H9 (cell line): ENCODE data around the gene MORN3. TPM values are rescaled to one million over a fixed set of nuclear protein-coding genes. Genes with fewer than 3 reads are reported as not detected.
A peak's percentile ranks its signal among the peaks of the same experiment; 100 is the strongest.

Source experiments
- DNase-seq: peaks from one replicate; pipeline ENCODE4 v3.0.0-alpha.2; 2017
- H2AFZ ChIP-seq: one replicate; pipeline ENCODE4 v1.6.1; 2013; ENCODE audit warnings: mild to moderate bottlenecking, low read length, control low read depth, moderate library complexity
- H2AK5ac ChIP-seq: 2 replicates; pipeline ENCODE4 v1.6.1; 2013; ENCODE audit warnings: low read length, control low read depth, mixed read lengths; ENCODE audit not compliant: insufficient read length
- H2BK120ac ChIP-seq: one replicate; pipeline ENCODE4 v1.6.1; 2013; ENCODE audit warnings: low read depth, mild to moderate bottlenecking, low read length, control low read depth, inconsistent platforms; ENCODE audit not compliant: poor library complexity, severe bottlenecking
- H2BK12ac ChIP-seq: 2 replicates; pipeline ENCODE4 v1.6.1; 2013; ENCODE audit warnings: low read length, control low read depth, mixed read lengths, low read depth; ENCODE audit not compliant: insufficient read length
- H2BK15ac ChIP-seq: 2 replicates; pipeline ENCODE4 v1.6.1; 2013; ENCODE audit warnings: low read depth, low read length, control low read depth
- H2BK20ac ChIP-seq: one replicate; pipeline ENCODE4 v1.6.1; 2013; ENCODE audit warnings: low read depth, mild to moderate bottlenecking, low read length, control low read depth, inconsistent platforms; ENCODE audit not compliant: poor library complexity, severe bottlenecking
- H2BK5ac ChIP-seq: 2 replicates; pipeline ENCODE4 v1.6.1; 2013; ENCODE audit warnings: low read length, control low read depth, mixed read lengths; ENCODE audit not compliant: insufficient read length
- H3K14ac ChIP-seq: 2 replicates; pipeline ENCODE4 v1.6.1; 2013; ENCODE audit warnings: low read length, control low read depth; ENCODE audit not compliant: insufficient read depth
- H3K18ac ChIP-seq: 2 replicates; pipeline ENCODE4 v1.6.1; 2013; ENCODE audit warnings: low read depth, mild to moderate bottlenecking, mixed read lengths, low read length, control low read depth; ENCODE audit not compliant: insufficient read length
- H3K23ac ChIP-seq: 2 replicates; pipeline ENCODE4 v1.6.1; 2013; ENCODE audit warnings: low read length, control low read depth, mixed read lengths, low read depth; ENCODE audit not compliant: insufficient read length
- H3K23me2 ChIP-seq: 2 replicates; pipeline ENCODE4 v1.6.1; 2013; ENCODE audit warnings: low read depth, mild to moderate bottlenecking, mixed read lengths, low read length, control low read depth; ENCODE audit not compliant: insufficient read length, poor library complexity, severe bottlenecking
- H3K27ac ChIP-seq: 2 replicates; pipeline ENCODE4 v1.5.1; 2013; ENCODE audit warnings: low read length, control low read depth, mixed read lengths, low read depth; ENCODE audit not compliant: insufficient read length
- H3K27me3 ChIP-seq: 2 replicates; pipeline ENCODE4 v1.6.1; 2013; ENCODE audit warnings: low read length, control low read depth, inconsistent platforms; ENCODE audit not compliant: insufficient read depth
- H3K4ac ChIP-seq: 2 replicates; pipeline ENCODE4 v1.6.1; 2013; ENCODE audit warnings: low read depth, mild to moderate bottlenecking, control low read depth, inconsistent platforms, low read length, moderate library complexity
- H3K4me1 ChIP-seq: 2 replicates; pipeline ENCODE4 v1.6.1; 2013; ENCODE audit warnings: low read length, control low read depth, inconsistent platforms; ENCODE audit not compliant: insufficient read depth
- H3K4me2 ChIP-seq: 2 replicates; pipeline ENCODE4 v1.6.1; 2013; ENCODE audit warnings: low read length, control low read depth, mixed read lengths; ENCODE audit not compliant: insufficient read length, insufficient read depth
- H3K56ac ChIP-seq: 2 replicates; pipeline ENCODE4 v1.6.1; 2013; ENCODE audit warnings: low read depth, mild to moderate bottlenecking, mixed read lengths, low read length, control low read depth; ENCODE audit not compliant: insufficient read length
- H3K79me1 ChIP-seq: 2 replicates; pipeline ENCODE4 v1.6.1; 2013; ENCODE audit warnings: low read depth, mild to moderate bottlenecking, moderate library complexity, low read length, control low read depth, inconsistent platforms; ENCODE audit not compliant: insufficient read depth, poor library complexity, severe bottlenecking
- H3K79me2 ChIP-seq: 2 replicates; pipeline ENCODE4 v1.6.1; 2013; ENCODE audit warnings: low read length, control low read depth, inconsistent platforms; ENCODE audit not compliant: insufficient read depth
- H3K9ac ChIP-seq: 2 replicates; pipeline ENCODE4 v1.6.1; 2013; ENCODE audit warnings: low read length, control low read depth, mixed read lengths; ENCODE audit not compliant: insufficient read length; ENCODE audit errors: extremely low read depth
- H3K9me3 ChIP-seq: one replicate; pipeline ENCODE4 v1.6.1; 2013; ENCODE audit warnings: low read depth, low read length, inconsistent platforms; ENCODE audit not compliant: control insufficient read depth
- H3T11ph ChIP-seq: one replicate; pipeline ENCODE4 v1.6.1; 2013; ENCODE audit warnings: mild to moderate bottlenecking, low read length, control low read depth, inconsistent platforms
- H4K20me1 ChIP-seq: one replicate; pipeline ENCODE4 v1.6.1; 2013; ENCODE audit not compliant: control insufficient read depth, insufficient read length, insufficient read depth
- H4K5ac ChIP-seq: 2 replicates; pipeline ENCODE4 v1.6.1; 2013; ENCODE audit warnings: low read depth, mild to moderate bottlenecking, mixed read lengths, low read length, control low read depth; ENCODE audit not compliant: insufficient read length
- H4K8ac ChIP-seq: replicated peaks from 2 replicates; pipeline ENCODE4 v1.6.1; 2013; ENCODE audit warnings: low read length, control low read depth, mixed read lengths, low read depth; ENCODE audit not compliant: insufficient read length
- H4K91ac ChIP-seq: 2 replicates; pipeline ENCODE4 v1.6.1; 2013; ENCODE audit warnings: low read depth, mild to moderate bottlenecking, moderate library complexity, mixed read lengths, low read length, control low read depth; ENCODE audit not compliant: insufficient read length
- H3K27ac Mint-ChIP-seq, 3 experiments: 2 replicates in 2 of 3; 3 replicates in 1 of 3; pipeline ENCODE4 v1.8.0; 2020 to 2021; ENCODE audit warnings: mixed read lengths in 3 of 3, mild to moderate bottlenecking in 1 of 3, moderate library complexity in 1 of 3
- H3K27me3 Mint-ChIP-seq: 2 replicates; pipeline ENCODE4 v1.8.0; 2021; ENCODE audit warnings: low read depth, mild to moderate bottlenecking, moderate library complexity, mixed read lengths
- H3K36me3 Mint-ChIP-seq, 3 experiments: 2 replicates in 2 of 3; 3 replicates in 1 of 3; pipeline ENCODE4 v1.8.0; 2020 to 2021; ENCODE audit warnings: low read depth in 3 of 3, mixed read lengths in 3 of 3; ENCODE audit not compliant: insufficient read depth in 1 of 3
- H3K4me1 Mint-ChIP-seq, 2 experiments: 2 replicates each; pipeline ENCODE4 v1.8.0; 2020; ENCODE audit warnings: mixed read lengths in 2 of 2
- H3K4me3 Mint-ChIP-seq, 2 experiments: 2 replicates in 1 of 2; 3 replicates in 1 of 2; pipeline ENCODE4 v1.8.0; 2020 to 2021; ENCODE audit warnings: mild to moderate bottlenecking in 2 of 2, mixed read lengths in 2 of 2, moderate library complexity in 1 of 2
- H3K9me3 Mint-ChIP-seq, 2 experiments: 2 replicates in 1 of 2; 3 replicates in 1 of 2; pipeline ENCODE4 v1.8.0; 2020; ENCODE audit warnings: mild to moderate bottlenecking in 2 of 2, mixed read lengths in 2 of 2, moderate library complexity in 1 of 2
- WGBS: extraction: QIAGEN DNeasy Blood & Tissue Kit; methylation state at CpG from one replicate; pipeline ENCODE4 v1.1.7; 2013; ENCODE audit warnings: missing lambda C conversion rate, low lambda C conversion rate, mixed read lengths; ENCODE audit not compliant: insufficient read length; ENCODE audit errors: extremely low coverage; 5-methylcytosine and 5-hydroxymethylcytosine counted together
- total RNA-seq: library from RNA; stranded (reverse); gene quantifications from 2 replicates; pipeline ENCODE4 v1.2.1, GENCODE V29; 2021
- TF ChIP-seq, protein P1 (sequence below): fragments of 200-600 bp; sonication (generic); conservative IDR thresholded peaks from 3 replicates; pipeline ENCODE4 v1.8.0; 2021; ENCODE audit warnings: antibody characterized with exemption, mild to moderate bottlenecking

The MORN3 gene
- total RNA-seq, 1 experiment from 2014 or later, result 0.37 TPM

DNA sequence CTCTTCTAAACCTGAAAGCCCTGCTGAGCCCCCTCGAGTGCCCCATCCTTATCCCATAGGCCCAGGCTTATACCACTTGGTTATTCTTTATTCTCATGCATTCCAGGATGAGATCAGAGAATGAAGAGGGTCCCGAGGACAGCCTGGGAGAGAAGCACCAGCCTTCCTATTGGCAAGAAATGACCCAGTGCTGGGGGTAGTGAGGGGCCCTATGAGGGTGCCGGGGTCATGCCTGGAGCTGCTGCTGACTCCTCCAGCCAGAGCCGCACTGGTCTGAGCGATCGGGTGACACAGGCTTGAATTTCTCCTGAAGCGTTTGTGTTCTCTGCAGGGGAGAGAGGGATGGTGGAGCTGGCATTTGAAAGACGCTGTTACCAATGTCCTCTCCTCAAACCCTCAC lies 18.1 kb downstream of the MORN3 start:
- no peak overlapping the region for H4K8ac ChIP-seq
- DNase-seq, result peak; percentile 53
- H3K79me1 ChIP-seq, result no peaks in the 10 kb centered on the region
- TF ChIP-seq, protein P1, sequence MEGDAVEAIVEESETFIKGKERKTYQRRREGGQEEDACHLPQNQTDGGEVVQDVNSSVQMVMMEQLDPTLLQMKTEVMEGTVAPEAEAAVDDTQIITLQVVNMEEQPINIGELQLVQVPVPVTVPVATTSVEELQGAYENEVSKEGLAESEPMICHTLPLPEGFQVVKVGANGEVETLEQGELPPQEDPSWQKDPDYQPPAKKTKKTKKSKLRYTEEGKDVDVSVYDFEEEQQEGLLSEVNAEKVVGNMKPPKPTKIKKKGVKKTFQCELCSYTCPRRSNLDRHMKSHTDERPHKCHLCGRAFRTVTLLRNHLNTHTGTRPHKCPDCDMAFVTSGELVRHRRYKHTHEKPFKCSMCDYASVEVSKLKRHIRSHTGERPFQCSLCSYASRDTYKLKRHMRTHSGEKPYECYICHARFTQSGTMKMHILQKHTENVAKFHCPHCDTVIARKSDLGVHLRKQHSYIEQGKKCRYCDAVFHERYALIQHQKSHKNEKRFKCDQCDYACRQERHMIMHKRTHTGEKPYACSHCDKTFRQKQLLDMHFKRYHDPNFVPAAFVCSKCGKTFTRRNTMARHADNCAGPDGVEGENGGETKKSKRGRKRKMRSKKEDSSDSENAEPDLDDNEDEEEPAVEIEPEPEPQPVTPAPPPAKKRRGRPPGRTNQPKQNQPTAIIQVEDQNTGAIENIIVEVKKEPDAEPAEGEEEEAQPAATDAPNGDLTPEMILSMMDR, result no peak
- H4K91ac ChIP-seq, result no peak overlapping the region
- H3K36me3 Mint-ChIP-seq, result peaks cover 0 to 5% (median 3%) of the 10 kb centered on the region in 3 experiments; a peak in 4 of 7 replicates
- H3K23ac ChIP-seq, result no peak overlapping the region
- H3K27me3 Mint-ChIP-seq, result no peaks in the 10 kb centered on the region; the same call in 1 of the 2 replicates
- no peak overlapping the region for H2AK5ac ChIP-seq
- H3K4me1 Mint-ChIP-seq, result peaks cover 5 to 18% of the 10 kb centered on the region in 2 experiments
- H2BK15ac ChIP-seq, result no peak overlapping the region
- H3K14ac ChIP-seq, result no peak overlapping the region
- no peak overlapping the region for H2BK20ac ChIP-seq
- H3T11ph ChIP-seq, result no peak overlapping the region
- no peak overlapping the region for H2BK5ac ChIP-seq
- H3K79me2 ChIP-seq, result no peaks in the 10 kb centered on the region
- no CpG with 5 or more reads among the region's 8 CpGs for WGBS
- no peak overlapping the region for H3K9ac ChIP-seq
- H3K23me2 ChIP-seq, result no peaks in the 10 kb centered on the region
- no peak overlapping the region for H3K56ac ChIP-seq
- H3K4me3 Mint-ChIP-seq, result no peak overlapping the region
- no peaks in the 10 kb centered on the region for H3K27me3 ChIP-seq
- H3K9me3 Mint-ChIP-seq, result no peaks in the 10 kb centered on the region
- no peak overlapping the region for H2AFZ ChIP-seq
- no peaks in the 10 kb centered on the region for H3K4me1 ChIP-seq
- peak overlapping the region in 2 of 3 experiments; percentile 61; a peak in 1 of 7 replicates for H3K27ac Mint-ChIP-seq
- no peaks in the 10 kb centered on the region for H3K9me3 ChIP-seq
- H3K27ac ChIP-seq, result no peak overlapping the region
- no peak overlapping the region for H3K4ac ChIP-seq
- H4K5ac ChIP-seq, result no peak overlapping the region
- no peak overlapping the region for H3K18ac ChIP-seq
- H3K4me2 ChIP-seq, result no peak overlapping the region
- H4K20me1 ChIP-seq, result no peaks in the 10 kb centered on the region
- no peak overlapping the region for H2BK12ac ChIP-seq
- H2BK120ac ChIP-seq, result no peak overlapping the region
